ENCODE data around the gene CD79B. TPM values are rescaled to one million over a fixed set of nuclear protein-coding genes. Genes with fewer than 3 reads are reported as not detected.
A peak's percentile ranks its signal among the peaks of the same experiment; 100 is the strongest.

The CD79B gene
- not detected in 2 replicates for total RNA-seq (2011; cell fraction: chromatin; rRNA removed; ENCODE audit: low replicate concordance)
- not detected in 2 replicates for total RNA-seq (2011; cell fraction: nucleolus; rRNA removed)
- total RNA-seq (2011; cell fraction: nucleoplasm; rRNA removed): 0.59 TPM in 1 of 2 replicates, not detected in the other
- total RNA-seq (2014; rRNA removed): not detected in 2 replicates
- total RNA-seq (2014; rRNA removed; fragmentation: Illumina TruSeq; extraction: Trizol): 0.44 TPM in 1 of 2 replicates, not detected in the other
- not detected in 2 replicates for total RNA-seq (2015; rRNA removed; fragmentation: Illumina TruSeq; extraction: Trizol)
- 0.38 and 0.62 TPM in 2 replicates for total RNA-seq (2021)
- 0.34 and 0.50 TPM in 2 replicates for polyA plus RNA-seq (2011; rRNA removed)
- 0.36 and 0.80 TPM in 2 replicates for polyA plus RNA-seq (2011; cell fraction: cytosol; rRNA removed)
- 0.38 and 0.46 TPM in 2 replicates for polyA plus RNA-seq (2011; cell fraction: nucleus; rRNA removed)
- polyA plus RNA-seq (2012): 0.86 and 0.99 TPM in 2 replicates
- 0.12 and 0.39 TPM in 2 replicates for polyA plus RNA-seq (2014; fragmentation: Illumina TruSeq; extraction: Trizol)
- under 1 TPM; 0.15 to 0.18 TPM for polyA plus RNA-seq (2014; fragmentation: Nextera tagmentation; extraction: Ambion mirVana)
- polyA plus RNA-seq (2014; rRNA removed): 0.57 TPM in 1 of 2 replicates, not detected in the other
- polyA minus RNA-seq (2011; rRNA and poly(A)+ RNA removed): not detected in 2 replicates
- polyA minus RNA-seq (2011; cell fraction: cytosol; rRNA and poly(A)+ RNA removed): not detected in 2 replicates
- not detected in 2 replicates for polyA minus RNA-seq (2011; cell fraction: nucleus; rRNA and poly(A)+ RNA removed)
- not detected for Bru-seq, nascent RNA
- BruChase-seq, experiment 1, labeled RNA remaining after a 2-hour chase: not detected
- not detected for BruChase-seq, experiment 2, labeled RNA remaining after a 6-hour chase
- long read RNA-seq, experiment 1: 0 reads
- long read RNA-seq, experiment 2: 0 reads
- long read RNA-seq, experiment 3: 0 reads

DNA sequence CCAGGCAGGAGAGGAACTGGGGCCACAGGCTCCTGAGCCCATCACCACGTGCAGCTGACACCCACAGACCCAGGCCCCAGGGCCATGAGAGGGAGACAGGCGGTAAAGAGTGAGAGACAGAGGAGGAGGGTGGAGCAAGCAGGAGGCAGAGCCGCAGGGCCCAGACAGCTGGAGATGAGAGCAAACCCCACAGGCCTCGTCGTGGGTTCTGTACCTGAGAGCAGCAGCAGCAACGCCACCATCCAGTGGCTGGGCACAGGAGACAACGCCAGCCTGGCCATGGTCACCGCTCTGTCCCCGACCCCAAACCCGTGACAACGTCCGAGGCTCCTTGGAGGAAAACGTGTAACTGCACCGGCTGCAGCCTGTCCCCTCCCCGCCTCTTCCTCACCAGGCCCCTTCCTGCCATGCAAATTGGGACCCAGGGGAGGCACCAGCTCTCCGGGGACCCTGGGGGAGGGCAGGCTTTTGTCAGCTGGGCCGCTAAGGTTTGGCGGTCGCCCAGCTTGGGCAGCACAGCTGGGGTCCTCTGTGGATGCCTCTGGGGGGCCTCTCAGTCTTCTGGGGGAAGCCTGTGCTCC is at the start of gene CD79B:
TSS of gene CD79B (minus strand) at position 351 of the 581 bp plus-strand sequence. CDS start at position 281, 70 bp downstream.
- Histone ChIP-seq H3K27ac (ENCODE audit: extremely low read depth, low read depth, low read length) (no peak within 1 kb of the TSS), H3K9me1 (ENCODE audit: control insufficient read depth, insufficient read depth, low read length) (no peaks in the 10 kb centered on the region), H2AFZ (ENCODE audit: low read depth, low read length) (peak within 1 kb of the TSS; percentile 28), H3K4me3 (no peak within 1 kb of the TSS), H3K4me1 (replicated peaks in 1 of 2; ENCODE audit: control insufficient read depth in 2 of 2, insufficient read depth in 2 of 2, low read length in 2 of 2) (peaks cover 0 to 33% of the 10 kb centered on the region in 2 experiments; a peak in 2 of 5 replicates), H3K9me3 (replicated peaks; ENCODE audit: control insufficient read depth, insufficient read depth, low read depth, low read length) (no peaks in the 10 kb centered on the region), H3K4me2 (ENCODE audit: insufficient read depth, low read length) (peak within 1 kb of the TSS; percentile 9; the same call in 1 of the 2 replicates), H3K9ac (ENCODE audit: insufficient read depth in 1 of 2, low read depth in 2 of 2, low read length in 2 of 2) (peak within 1 kb of the TSS in 1 of 2 experiments; percentile 74; a peak in 2 of 4 replicates), H4K20me1 (replicated peaks; ENCODE audit: control insufficient read depth, insufficient read depth, low read length) (no peaks in the 10 kb centered on the region), H3K79me2 (ENCODE audit: control insufficient read depth, insufficient read depth, low read length) (no peaks in the 10 kb centered on the region), H3K27me3 (ENCODE audit: control insufficient read depth in 2 of 2, insufficient read depth in 2 of 2, low read length in 2 of 2) (peaks cover 9 to 24% of the 10 kb centered on the region in 2 experiments; a peak in 4 of 5 replicates), H3K36me3 (ENCODE audit: control insufficient read depth, insufficient read depth, low read length) (no peaks in the 10 kb centered on the region)
- POLR2A ChIA-PET: interaction anchor here (1.5 to 2.0 kb wide), 2 partner anchors 8 to 14 kb away, joined by 5 read pairs; no protein-coding TSS in a partner anchor
- FAIRE-seq (no peak), ATAC-seq (no peak), DNase-seq (ENCODE audit: extremely low read depth in 1 of 4, low spot score in 3 of 4) (no peak)
- no peak for TF ChIP-seq POLR2AphosphoS2 (IDR thresholded peaks at IDR 0.05; ENCODE audit: low read length)
- BruUV-seq (replicated peaks): no TSS peak
- intact Hi-C loops (cut with micrococcal nuclease): no loop called here
- in situ Hi-C loops (cut with MboI): no loop called here
- CTCF ChIA-PET (ENCODE audit: low intra/inter-chr PET ratio): no interaction called here
- WGBS (ENCODE audit: insufficient coverage, low coverage, missing lambda C conversion rate): 55% methylated on average over 19 of the region's 19 CpGs
